Measurements from ENCODE around the gene HDAC4.

DNA sequence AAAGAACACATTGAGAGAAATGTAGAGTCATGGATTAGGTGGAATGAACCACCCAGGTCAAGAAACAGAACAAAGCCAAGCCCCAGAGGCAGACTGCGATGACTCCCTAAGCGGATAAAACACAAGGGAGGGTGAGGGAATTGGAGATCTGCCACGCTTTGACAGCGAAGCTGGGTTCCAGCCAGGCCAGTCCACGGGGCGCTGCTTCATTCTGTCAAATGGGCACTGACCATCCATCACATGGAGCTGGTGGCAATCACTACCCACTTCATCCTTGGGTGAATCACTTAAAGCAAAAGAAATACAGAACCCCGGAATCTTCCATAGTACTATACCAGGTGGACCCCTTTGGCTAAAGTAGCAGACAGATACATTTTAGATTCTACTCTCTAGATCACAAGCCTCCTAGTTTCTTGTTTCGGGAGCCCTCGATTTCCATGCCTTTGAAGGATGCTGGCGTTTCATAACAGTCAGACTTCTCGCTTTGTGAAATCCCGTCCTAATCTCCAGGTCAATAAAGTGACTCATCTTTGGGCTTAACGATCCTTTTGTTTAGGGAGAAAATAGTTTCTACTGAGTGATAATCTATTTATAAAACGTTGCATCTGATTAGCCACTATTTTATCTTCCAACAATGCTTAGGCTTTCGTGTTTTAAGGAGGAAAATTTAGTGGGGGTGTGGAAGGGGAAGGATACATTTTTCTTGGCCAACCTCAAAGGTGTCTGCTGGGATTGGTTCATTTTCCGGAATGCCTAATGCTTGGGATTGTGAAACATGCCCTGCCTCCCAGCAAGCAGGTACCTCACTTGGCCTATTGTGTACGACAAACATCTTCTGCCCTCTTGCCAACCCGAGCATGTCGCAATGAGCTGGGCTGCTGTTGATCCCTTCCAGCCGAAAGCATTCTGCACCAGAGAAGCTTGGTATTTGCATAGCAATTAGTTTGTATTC, 44.1 kb upstream of the HDAC4 start:
- TF ChIP-seq POLR2A (IDR thresholded peaks at IDR 0.05; ENCODE audit: low read depth, low read length) (no peak), EP300 (IDR thresholded peaks at IDR 0.05; ENCODE audit: borderline replicate concordance in 1 of 2, control insufficient read depth in 1 of 2, low read depth in 2 of 2, low read length in 2 of 2) (no peak), ESRRA (IDR thresholded peaks at IDR 0.05; ENCODE audit: low read length) (no peak), RAD21 (IDR thresholded peaks at IDR 0.05; ENCODE audit: insufficient read depth, low read depth, low read length) (no peak), EZH2 (IDR thresholded peaks at IDR 0.05; ENCODE audit: borderline replicate concordance, control insufficient read depth, low read depth, low read length) (no peak), JUND (IDR thresholded peaks at IDR 0.05; ENCODE audit: low read depth, low read length) (no peak), NR2C1 (IDR thresholded peaks at IDR 0.05) (no peak)
- TF ChIP-seq, protein P1, sequence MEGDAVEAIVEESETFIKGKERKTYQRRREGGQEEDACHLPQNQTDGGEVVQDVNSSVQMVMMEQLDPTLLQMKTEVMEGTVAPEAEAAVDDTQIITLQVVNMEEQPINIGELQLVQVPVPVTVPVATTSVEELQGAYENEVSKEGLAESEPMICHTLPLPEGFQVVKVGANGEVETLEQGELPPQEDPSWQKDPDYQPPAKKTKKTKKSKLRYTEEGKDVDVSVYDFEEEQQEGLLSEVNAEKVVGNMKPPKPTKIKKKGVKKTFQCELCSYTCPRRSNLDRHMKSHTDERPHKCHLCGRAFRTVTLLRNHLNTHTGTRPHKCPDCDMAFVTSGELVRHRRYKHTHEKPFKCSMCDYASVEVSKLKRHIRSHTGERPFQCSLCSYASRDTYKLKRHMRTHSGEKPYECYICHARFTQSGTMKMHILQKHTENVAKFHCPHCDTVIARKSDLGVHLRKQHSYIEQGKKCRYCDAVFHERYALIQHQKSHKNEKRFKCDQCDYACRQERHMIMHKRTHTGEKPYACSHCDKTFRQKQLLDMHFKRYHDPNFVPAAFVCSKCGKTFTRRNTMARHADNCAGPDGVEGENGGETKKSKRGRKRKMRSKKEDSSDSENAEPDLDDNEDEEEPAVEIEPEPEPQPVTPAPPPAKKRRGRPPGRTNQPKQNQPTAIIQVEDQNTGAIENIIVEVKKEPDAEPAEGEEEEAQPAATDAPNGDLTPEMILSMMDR (IDR thresholded peaks at IDR 0.05 in 2 of 3, conservative IDR thresholded peaks at IDR 0.05 in 1 of 3; ENCODE audit: control insufficient read depth in 2 of 3, extremely low read depth in 1 of 3, insufficient read depth in 1 of 3, low read depth in 3 of 3, low read length in 3 of 3), result no peak

Data from GM12878 (cell line).